NCI-H146 (cell line): ENCODE data around the gene OGFOD3.

ENCODE experiments used
- DNase-seq: peaks from one replicate; lab custom pipeline; 2025; lab: John Stamatoyannopoulos, UW

OGFOD3 gene

GRCh38 chr17:82446649-82447048 lies 28.3 kb upstream of the OGFOD3 start:
- no peak for DNase-seq

- DNase-seq, result no peak
Measured at GRCh38 chr17:82446124-82446523, 27.7 kb upstream of the OGFOD3 start.

GRCh38 chr17:82445542-82445941 lies 27.2 kb upstream of the OGFOD3 start:
- no peak for DNase-seq

- no peak for DNase-seq
Measured at GRCh38 chr17:82444941-82445521, 26.6 kb upstream of the OGFOD3 start.

GRCh38 chr17:82444284-82444893 lies 26.0 kb upstream of the OGFOD3 start:
- no peak for DNase-seq

GRCh38 chr17:82443465-82444283 lies 25.3 kb upstream of the OGFOD3 start:
- no peak for DNase-seq

- no peak for DNase-seq
Measured at GRCh38 chr17:82442643-82443464, 24.5 kb upstream of the OGFOD3 start.

- no peak for DNase-seq
Measured at GRCh38 chr17:82441691-82442487, 23.5 kb upstream of the OGFOD3 start.

- DNase-seq, result peak; percentile 31
Measured at GRCh38 chr17:82440991-82441627, 22.7 kb upstream of the OGFOD3 start.

GRCh38 chr17:82440469-82440981 lies 22.1 kb upstream of the OGFOD3 start:
- DNase-seq, result no peak

GRCh38 chr17:82439829-82440365 lies 21.5 kb upstream of the OGFOD3 start:
- no peak for DNase-seq

GRCh38 chr17:82439194-82439828 lies 20.9 kb upstream of the OGFOD3 start:
- no peak for DNase-seq

- no peak for DNase-seq
Measured at GRCh38 chr17:82438401-82439193, 20.2 kb upstream of the OGFOD3 start.

GRCh38 chr17:82437325-82437668 lies 18.9 kb upstream of the OGFOD3 start:
- DNase-seq, result no peak

GRCh38 chr17:82436601-82437324 lies 18.4 kb upstream of the OGFOD3 start:
- no peak for DNase-seq

GRCh38 chr17:82435601-82436583 lies 17.5 kb upstream of the OGFOD3 start:
- no peak for DNase-seq

- no peak for DNase-seq
Measured at GRCh38 chr17:82435103-82435502, 16.7 kb upstream of the OGFOD3 start.

- DNase-seq, result no peak
Measured at GRCh38 chr17:82434216-82434565, 15.8 kb upstream of the OGFOD3 start.
